MM.1S (cell line): ENCODE results near the gene KCNK16.

ENCODE experiments used
- DNase-seq: peaks from one replicate; pipeline ENCODE4 v3.0.0-alpha.2; 2015
- H2AFZ ChIP-seq: fragments of 300-600 bp; sonication (generic); 2 replicates; pipeline ENCODE4 v1.6.0; 2016; ENCODE audit warnings: antibody characterized with exemption, low read length
- H3F3A ChIP-seq: fragments of 300-600 bp; sonication (generic); 2 replicates; pipeline ENCODE4 v1.6.1; 2016; ENCODE audit warnings: mild to moderate bottlenecking, antibody characterized with exemption, low read length, moderate library complexity, mixed read lengths; ENCODE audit not compliant: insufficient read depth
- H3K27ac ChIP-seq: fragments of 300-600 bp; sonication (generic); 2 replicates; pipeline ENCODE4 v1.5.1; 2016; ENCODE audit warnings: mild to moderate bottlenecking, low read length
- H3K27me3 ChIP-seq: fragments of 300-600 bp; sonication (generic); replicated peaks from 2 replicates; pipeline ENCODE4 v1.6.0; 2016; ENCODE audit warnings: low read length; ENCODE audit not compliant: insufficient read depth
- H3K36me3 ChIP-seq: fragments of 300-600 bp; sonication (generic); replicated peaks from 2 replicates; pipeline ENCODE4 v1.6.1; 2016; ENCODE audit warnings: mild to moderate bottlenecking, low read length, mixed read lengths; ENCODE audit not compliant: insufficient read depth
- H3K4me1 ChIP-seq: fragments of 300-600 bp; sonication (generic); 2 replicates; pipeline ENCODE4 v1.6.1; 2016; ENCODE audit warnings: low read length, mixed read lengths
- H3K4me2 ChIP-seq: fragments of 300-600 bp; sonication (generic); 2 replicates; pipeline ENCODE4 v1.6.0; 2016; ENCODE audit warnings: low read depth, low read length
- H3K4me3 ChIP-seq: fragments of 300-600 bp; sonication (generic); 2 replicates; pipeline ENCODE4 v1.5.1; 2016; ENCODE audit warnings: low read length, mixed read lengths
- H3K79me2 ChIP-seq: fragments of 300-600 bp; sonication (generic); 2 replicates; pipeline ENCODE4 v1.6.1; 2016; ENCODE audit warnings: mixed run types, low read length, mixed read lengths
- H3K9ac ChIP-seq: fragments of 300-600 bp; sonication (generic); 2 replicates; pipeline ENCODE4 v1.6.1; 2016; ENCODE audit warnings: low read length, mixed read lengths
- H3K9me2 ChIP-seq: fragments of 300-600 bp; sonication (generic); replicated peaks from 2 replicates; pipeline ENCODE4 v1.6.1; 2016; ENCODE audit warnings: mild to moderate bottlenecking, low read length, mixed read lengths; ENCODE audit not compliant: insufficient read depth
- H3K9me3 ChIP-seq: fragments of 300-600 bp; sonication (generic); replicated peaks from 2 replicates; pipeline ENCODE4 v1.6.1; 2016; ENCODE audit warnings: mild to moderate bottlenecking, low read length, mixed read lengths; ENCODE audit not compliant: insufficient read depth
- H4K20me1 ChIP-seq: fragments of 300-600 bp; sonication (generic); 2 replicates; pipeline ENCODE4 v1.6.1; 2016; ENCODE audit warnings: mild to moderate bottlenecking, low read length, moderate library complexity, mixed read lengths; ENCODE audit not compliant: insufficient read depth
- EZH2 ChIP-seq: fragments of 300-600 bp; sonication (generic); optimal IDR thresholded peaks from 2 replicates; pipeline ENCODE3; 2017; ENCODE audit warnings: low read depth, mild to moderate bottlenecking, antibody characterized with exemption, low read length, mixed read lengths
- EZH2phosphoT487 ChIP-seq: fragments of 300-600 bp; sonication (generic); IDR thresholded peaks from 2 replicates; pipeline ENCODE4 v1.6.1; 2018; ENCODE audit warnings: antibody characterized with exemption, low read length
- TF ChIP-seq, protein P1 (sequence below): fragments of 300-600 bp; sonication (generic); IDR thresholded peaks from 2 replicates; pipeline ENCODE4 v1.5.1; 2016; ENCODE audit warnings: antibody characterized with exemption, low read length, mixed read lengths

KCNK16 gene

DNA sequence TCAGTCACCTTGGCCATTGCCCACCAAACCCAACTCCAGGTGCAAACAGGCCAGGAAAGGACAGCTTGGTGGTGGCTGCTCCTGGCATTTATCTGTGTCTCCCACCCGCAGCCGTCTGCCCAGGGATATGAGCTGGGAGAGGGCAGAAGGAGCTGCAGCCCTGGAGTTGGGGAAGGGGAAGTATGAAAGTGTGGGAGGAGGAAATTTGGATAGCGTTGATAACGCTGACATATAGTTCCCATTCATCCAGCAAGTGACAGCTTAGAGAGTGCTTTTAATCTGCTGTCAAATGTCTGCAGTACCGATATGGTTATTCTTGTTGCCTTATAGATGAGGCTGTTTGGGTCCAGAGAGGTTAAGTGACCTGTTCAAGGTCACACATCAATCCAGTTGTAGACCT lies 741 bp downstream of the KCNK16 start:
- TF ChIP-seq, protein P1, sequence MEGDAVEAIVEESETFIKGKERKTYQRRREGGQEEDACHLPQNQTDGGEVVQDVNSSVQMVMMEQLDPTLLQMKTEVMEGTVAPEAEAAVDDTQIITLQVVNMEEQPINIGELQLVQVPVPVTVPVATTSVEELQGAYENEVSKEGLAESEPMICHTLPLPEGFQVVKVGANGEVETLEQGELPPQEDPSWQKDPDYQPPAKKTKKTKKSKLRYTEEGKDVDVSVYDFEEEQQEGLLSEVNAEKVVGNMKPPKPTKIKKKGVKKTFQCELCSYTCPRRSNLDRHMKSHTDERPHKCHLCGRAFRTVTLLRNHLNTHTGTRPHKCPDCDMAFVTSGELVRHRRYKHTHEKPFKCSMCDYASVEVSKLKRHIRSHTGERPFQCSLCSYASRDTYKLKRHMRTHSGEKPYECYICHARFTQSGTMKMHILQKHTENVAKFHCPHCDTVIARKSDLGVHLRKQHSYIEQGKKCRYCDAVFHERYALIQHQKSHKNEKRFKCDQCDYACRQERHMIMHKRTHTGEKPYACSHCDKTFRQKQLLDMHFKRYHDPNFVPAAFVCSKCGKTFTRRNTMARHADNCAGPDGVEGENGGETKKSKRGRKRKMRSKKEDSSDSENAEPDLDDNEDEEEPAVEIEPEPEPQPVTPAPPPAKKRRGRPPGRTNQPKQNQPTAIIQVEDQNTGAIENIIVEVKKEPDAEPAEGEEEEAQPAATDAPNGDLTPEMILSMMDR, result no peak
- TF ChIP-seq EZH2phosphoT487 (no peak), EZH2 (no peak)
- Histone ChIP-seq H3K27me3 (no peaks in the 10 kb centered on the region), H2AFZ (no peak overlapping the region), H3K4me2 (no peak overlapping the region), H3K9me3 (no peaks in the 10 kb centered on the region), H3K36me3 (no peaks in the 10 kb centered on the region), H3K79me2 (no peaks in the 10 kb centered on the region), H4K20me1 (no peaks in the 10 kb centered on the region), H3K27ac (no peak overlapping the region), H3K4me1 (no peaks in the 10 kb centered on the region), H3K9me2 (no peaks in the 10 kb centered on the region), H3F3A (no peaks in the 10 kb centered on the region), H3K9ac (no peak overlapping the region), H3K4me3 (no peak overlapping the region)
- DNase-seq, result no peak

DNA sequence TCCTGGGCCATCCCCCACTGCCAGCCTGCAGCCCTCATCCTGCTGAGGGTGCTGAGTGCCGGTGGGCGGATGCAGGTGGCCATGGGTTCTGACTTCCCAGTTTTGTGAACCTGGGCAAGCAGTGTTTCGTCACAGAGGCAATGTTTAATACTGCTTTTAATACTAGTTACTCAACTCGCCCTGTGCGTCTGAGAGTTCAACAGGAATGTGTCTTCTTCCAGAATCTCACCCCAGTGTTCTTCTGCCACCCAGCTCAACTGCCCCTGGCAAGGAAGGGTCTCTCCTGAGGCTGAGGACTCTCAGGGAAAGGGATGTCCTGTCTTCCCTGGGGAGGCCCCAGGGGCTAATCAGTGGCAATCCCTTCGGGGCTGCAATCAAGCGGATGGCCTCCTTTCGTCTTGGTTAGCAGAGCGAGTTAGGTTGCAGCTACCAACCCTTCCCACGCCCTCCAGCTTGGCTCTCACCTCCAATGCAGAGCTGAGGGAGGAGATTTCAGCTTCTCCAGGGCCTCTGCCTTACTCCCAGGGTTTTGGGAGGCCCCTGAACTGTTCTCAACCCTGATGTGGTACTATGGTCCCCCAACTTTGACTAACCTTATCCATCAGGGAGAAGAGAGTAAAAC lies 2.0 kb downstream of the KCNK16 start:
- no peak overlapping the region for H3K4me2 ChIP-seq
- TF ChIP-seq, protein P1, result no peak
- TF ChIP-seq EZH2 (no peak), EZH2phosphoT487 (no peak)

DNA sequence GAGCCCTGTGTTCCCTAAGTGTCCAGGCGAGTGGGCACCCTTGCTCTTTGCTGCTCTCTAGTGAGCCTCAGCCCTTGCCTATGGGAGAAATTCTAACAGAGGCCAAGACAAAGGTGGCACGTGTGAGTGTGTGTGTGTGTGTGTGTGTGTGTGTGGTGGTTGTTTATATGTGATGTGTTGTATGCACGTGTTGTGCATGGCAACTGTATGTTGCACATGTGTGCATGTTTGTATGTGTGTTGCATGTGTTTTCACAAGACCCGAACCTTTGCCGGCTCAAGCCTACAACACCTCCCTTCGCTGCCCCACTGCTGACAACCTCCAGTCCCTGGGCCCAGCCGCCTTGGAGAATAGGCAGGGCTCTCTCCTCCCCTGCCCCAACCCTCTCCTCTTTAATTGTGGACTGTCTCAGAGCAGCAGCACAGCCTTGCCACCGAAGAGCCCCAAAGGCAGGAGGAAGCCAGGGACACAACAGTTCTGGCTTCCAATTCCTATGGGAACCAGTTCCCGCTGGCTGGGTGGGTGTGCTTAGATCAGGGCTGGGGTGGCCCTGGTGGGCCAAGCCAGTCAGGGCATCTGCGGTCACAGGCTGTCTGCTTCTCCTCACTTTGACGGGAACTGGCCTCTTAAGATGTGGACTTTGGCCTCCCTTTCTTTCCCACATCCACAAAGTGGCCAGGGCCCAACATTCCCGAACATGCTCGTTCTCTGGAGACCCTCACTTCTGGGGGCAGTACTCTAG lies 2.7 kb downstream of the KCNK16 start:
- Histone ChIP-seq H3K4me2 (no peak overlapping the region), H4K20me1 (no peaks in the 10 kb centered on the region), H3K79me2 (no peaks in the 10 kb centered on the region), H3K27me3 (peaks cover 4% of the 10 kb centered on the region; the same call in 1 of the 2 replicates), H3K27ac (no peak overlapping the region), H2AFZ (no peak overlapping the region), H3F3A (no peaks in the 10 kb centered on the region), H3K9ac (no peak overlapping the region), H3K4me1 (no peaks in the 10 kb centered on the region), H3K9me3 (no peaks in the 10 kb centered on the region), H3K9me2 (no peaks in the 10 kb centered on the region), H3K4me3 (no peak overlapping the region), H3K36me3 (no peaks in the 10 kb centered on the region)
- TF ChIP-seq, protein P1, result no peak
- no peak for TF ChIP-seq EZH2phosphoT487
- no peak for DNase-seq

More for the DNA sequence above, 2.0 kb downstream of the KCNK16 start:
- H3K9ac ChIP-seq, result no peak overlapping the region
- no peak for DNase-seq
- no peaks in the 10 kb centered on the region for H4K20me1 ChIP-seq
- H3K9me2 ChIP-seq, result no peaks in the 10 kb centered on the region
- H3K36me3 ChIP-seq, result no peaks in the 10 kb centered on the region
- no peak overlapping the region for H3K27ac ChIP-seq
- H3K9me3 ChIP-seq, result no peaks in the 10 kb centered on the region
- H3K4me1 ChIP-seq, result no peaks in the 10 kb centered on the region
- H3K79me2 ChIP-seq, result no peaks in the 10 kb centered on the region
- H2AFZ ChIP-seq, result no peak overlapping the region
- H3K27me3 ChIP-seq, result no peaks in the 10 kb centered on the region
- H3F3A ChIP-seq, result no peaks in the 10 kb centered on the region
- H3K4me3 ChIP-seq, result no peak overlapping the region
